MM.1S (cell line): ENCODE measurements around the gene FAM187B.

Experiments used
- CTCF ChIP-seq: fragments of 300-600 bp; sonication (generic); IDR thresholded peaks from 2 replicates; pipeline ENCODE4 v1.5.1; 2016; ENCODE audit warnings: antibody characterized with exemption, low read length, mixed read lengths
- EZH2 ChIP-seq: fragments of 300-600 bp; sonication (generic); optimal IDR thresholded peaks from 2 replicates; pipeline ENCODE3; 2017; ENCODE audit warnings: low read depth, mild to moderate bottlenecking, antibody characterized with exemption, low read length, mixed read lengths
- EZH2phosphoT487 ChIP-seq: fragments of 300-600 bp; sonication (generic); IDR thresholded peaks from 2 replicates; pipeline ENCODE4 v1.6.1; 2018; ENCODE audit warnings: antibody characterized with exemption, low read length

GRCh38 chr19:35214766-35215422 is 13.6 kb downstream of the FAM187B start:
- TF ChIP-seq CTCF (no peak), EZH2 (no peak), EZH2phosphoT487 (no peak)
